Stimulated activated CD4-positive, alpha-beta T cell treated with anti-CD3 and anti-CD28 coated beads, Interleukin-12 subunit alpha, Interleukin-12 subunit beta, amount 100 ng/mL, for 24 hours (primary cell): ENCODE data around the gene BOK.
"Not testable (repeated sequence)": the region's sequence is repeated elsewhere in the genome, so short reads cannot be mapped to it uniquely, and the experiment has no call there.

Experiments
- DNase-seq, 2 experiments: peaks; one replicate each; pipeline ENCODE4 v3.0.0-alpha.2; 2020; ENCODE audit warnings: low read depth in 2 of 2

BOK gene

GRCh38 chr2:241555711-241556110, 2.8 kb upstream of the BOK start:
- no peak for DNase-seq

GRCh38 chr2:241556746-241557145, 1.8 kb upstream of the BOK start:
- no peak for DNase-seq

DNA sequence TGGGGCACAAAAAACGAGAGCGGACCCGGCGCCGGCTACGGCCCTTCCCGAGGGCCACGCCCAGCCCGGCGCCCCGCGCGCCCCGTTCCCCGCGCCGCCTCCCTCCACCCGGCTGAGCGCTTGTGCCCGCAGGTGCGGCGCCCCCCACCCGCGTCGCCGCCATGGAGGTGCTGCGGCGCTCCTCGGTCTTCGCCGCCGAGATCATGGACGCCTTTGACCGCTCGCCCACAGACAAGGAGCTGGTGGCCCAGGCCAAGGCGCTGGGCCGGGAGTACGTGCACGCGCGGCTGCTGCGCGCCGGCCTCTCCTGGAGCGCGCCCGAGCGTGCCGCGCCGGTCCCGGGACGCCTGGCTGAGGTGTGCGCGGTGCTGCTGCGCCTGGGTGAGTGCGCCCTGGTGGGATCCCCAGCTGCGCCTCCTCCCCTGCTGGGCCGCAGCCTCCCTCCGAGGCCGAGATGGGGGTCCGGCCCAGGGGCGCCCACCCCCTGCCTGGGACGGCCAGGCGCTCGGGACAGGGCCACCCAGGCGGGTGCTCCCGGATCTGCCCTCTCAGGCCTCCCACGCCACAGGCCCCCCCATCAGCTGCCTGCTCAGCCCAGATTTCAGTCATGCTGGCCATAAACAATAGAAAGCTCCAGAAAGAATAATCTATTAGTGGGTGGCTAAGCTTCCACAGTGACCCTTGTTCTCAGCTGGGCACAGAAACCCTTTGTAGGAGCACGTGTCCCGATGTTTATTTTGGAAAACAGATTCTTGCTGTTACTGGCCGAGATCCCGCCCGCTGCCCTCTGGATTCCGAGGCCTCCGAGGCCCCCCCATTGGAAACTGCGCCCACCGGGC, 997 bp downstream of the BOK start:
- DNase-seq, result no peak

DNA sequence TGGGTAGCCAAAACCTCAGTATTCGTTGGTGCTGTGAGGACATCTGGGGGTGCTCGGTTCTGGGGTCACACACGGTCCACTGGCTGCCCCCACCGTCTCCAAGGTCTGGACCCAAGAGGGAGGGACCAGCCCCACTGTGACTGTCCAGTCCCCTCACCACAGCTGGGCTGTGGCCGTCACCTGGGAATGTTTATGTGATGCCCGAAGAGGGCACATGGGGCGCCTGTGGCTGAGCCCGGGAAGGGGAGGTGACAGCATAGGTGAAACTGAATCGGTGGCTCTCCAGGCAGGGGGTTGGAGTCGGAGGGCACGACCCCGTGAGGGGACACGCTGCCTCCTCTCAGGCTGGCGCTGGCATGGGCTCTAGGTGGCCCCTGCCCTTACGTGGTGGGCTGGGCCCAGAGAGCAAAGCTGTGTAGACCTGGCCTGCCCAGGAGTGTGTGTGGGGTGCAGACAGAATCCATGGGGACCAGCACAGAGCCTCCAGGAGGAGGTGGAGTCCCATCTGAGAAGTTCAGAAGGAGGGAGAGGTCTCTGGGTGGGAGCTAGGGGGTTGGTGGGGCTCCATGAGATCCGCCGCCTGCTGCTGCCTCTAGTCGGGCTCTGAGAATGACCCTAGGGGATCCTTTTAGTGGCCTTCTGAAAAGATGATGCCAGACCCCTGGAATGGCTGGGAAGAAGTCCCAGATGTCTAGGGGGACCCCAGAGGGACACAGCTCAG, 1.8 kb downstream of the BOK start:
- no peak for DNase-seq

DNA sequence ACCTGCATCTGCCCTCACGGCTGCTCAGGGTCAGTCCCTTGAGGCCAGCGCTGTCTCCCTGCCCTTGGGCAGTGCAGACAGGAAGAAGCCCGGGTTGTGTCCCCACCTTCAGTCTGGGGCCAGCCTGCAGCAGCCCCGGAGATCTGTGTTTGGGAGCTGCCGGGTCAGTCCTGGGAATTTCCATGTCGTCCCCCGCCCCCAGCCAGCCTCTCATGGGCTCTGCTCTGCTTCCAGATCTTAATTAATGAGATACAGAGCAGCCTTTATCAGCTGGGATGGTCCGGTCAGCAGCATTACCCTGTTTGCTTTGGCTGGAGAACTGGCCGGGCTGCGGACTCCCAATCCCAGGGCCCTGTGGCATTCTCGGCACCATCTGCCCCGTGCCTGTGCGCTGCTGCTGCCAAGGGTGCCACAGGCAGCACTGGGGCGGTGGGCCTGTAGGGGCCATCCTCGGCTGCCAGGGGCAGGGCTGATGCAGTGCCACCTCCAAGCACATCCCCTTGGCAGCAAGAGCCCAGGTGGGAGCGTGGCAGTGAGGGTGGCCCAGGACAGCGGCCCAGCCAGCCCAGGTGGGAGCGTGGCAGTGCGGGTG, 2.4 kb downstream of the BOK start:
- DNase-seq, result no peak

DNA sequence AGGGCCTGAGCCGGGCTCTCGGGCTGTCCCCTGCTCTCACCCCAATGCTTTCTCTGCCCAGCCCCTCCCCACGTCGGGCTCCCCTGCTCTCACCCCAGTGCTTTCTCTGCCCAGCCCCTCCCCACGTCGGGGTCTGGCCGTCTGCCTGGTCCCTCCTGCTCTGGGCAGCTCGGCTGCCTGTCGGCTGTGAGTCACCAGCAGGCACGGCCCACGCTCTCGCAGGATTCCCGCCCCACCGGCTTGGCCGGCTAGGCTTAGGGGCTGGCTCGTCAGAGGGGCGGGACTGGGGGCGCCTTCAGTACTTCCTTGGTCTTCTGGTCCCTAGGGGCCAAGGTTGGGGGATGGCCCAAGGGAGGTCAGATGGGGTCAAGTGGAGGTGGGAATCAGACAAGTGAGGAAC, 3.3 kb downstream of the BOK start:
- DNase-seq, result no peak

- no peak for DNase-seq
Measured at GRCh38 chr2:241562269-241562891, 3.8 kb downstream of the BOK start.

DNA sequence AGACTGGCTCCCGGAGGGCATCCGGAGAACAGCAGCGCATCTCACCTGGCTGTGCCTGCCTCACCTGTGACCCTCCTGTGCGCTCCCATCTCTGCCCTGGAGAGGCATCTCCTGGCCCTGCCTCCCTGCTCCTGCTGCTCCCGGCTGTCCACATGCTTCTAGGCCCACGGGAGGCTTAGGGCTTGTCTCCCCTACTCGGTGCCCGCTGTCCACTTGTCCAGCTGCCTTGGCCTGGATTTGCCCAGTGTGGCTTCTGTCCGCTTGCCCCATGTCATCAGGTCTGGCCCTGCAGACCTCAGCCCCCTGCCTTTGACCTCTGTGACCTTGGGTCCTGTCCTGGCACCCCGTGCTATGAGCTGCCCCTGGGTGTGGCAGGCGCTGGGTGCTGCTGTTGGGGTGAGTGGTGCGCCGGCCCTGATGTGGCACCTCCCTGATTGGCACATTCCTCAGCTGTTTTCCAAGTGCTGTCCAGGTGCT, 4.5 kb downstream of the BOK start:
- no peak for DNase-seq

GRCh38 chr2:241563571-241563980, 5.0 kb downstream of the BOK start:
- no peak for DNase-seq

DNA sequence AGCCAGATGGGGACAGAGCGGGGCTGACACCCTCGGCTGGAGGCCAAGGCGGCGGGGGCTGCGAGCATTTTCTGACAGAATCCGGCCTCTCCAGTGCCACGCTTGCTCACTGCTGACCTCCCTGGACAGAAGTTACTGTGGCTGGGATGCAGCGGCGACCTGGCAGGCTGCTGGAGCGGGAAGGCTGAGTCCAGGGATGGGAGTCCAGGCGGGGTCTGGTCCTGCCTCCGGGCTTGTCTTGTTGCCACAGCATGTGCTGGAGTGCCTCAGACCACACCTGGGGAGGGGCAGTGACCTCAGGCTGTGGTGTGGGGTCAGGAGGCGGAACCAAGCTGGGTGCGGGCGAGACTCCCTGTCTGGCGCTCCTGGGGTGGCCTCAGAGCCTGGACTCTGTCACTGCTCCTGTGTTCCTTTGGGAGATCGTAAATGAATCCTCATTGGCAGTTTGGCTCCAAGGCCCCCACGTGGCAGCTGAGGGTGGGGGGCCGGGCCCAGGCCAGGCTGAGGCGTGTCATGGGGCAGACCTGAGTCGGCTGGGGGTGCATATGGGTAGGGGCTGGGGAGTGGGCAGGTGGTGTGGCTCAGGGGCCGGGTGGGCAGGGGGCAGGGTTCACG, 5.5 kb downstream of the BOK start:
- no peak for DNase-seq

GRCh38 chr2:241564596-241565410, 6.3 kb downstream of the BOK start:
- no peak for DNase-seq

DNA sequence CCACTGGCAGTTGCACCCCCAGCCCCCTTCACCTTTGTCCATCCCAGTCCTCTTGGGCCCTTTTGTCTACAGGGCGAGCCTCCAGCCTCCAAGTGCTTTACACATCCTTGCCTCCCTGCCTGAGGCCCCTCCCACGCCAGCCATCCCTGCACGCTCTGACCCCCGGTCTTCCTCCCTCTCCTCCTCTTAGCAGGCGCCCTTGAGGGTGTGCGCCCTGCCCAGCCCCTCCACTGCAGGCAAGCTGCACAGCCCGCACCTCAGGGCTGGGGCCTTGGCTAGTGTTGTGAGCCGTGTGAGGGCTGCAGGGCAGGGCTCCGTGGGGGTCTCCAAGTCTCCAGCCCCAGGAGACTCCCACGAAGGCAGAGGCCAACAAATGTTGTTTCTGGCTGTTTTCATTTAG, 6.9 kb downstream of the BOK start:
- no peak for DNase-seq

DNA sequence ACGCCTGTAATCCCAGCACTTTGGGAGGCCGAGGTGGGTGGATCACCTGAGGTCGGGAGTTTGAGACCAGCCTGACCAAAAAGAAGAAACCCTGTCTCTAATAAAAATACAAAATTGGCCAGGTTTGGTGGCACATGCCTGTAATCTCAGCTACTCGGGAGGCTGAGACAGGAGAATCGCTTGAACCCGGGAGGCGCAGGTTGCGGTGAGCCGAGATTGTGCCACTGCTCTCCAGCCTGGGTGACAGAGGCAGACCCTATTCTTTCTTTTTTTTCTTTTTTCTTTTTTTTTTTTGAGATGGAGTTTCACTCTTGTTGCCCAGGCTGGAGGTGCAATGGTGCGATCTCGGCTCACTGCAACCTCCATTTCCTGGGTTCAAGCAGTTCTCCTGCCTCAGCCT, 7.5 kb downstream of the BOK start:
- DNase-seq, result not testable (repeated sequence)

DNA sequence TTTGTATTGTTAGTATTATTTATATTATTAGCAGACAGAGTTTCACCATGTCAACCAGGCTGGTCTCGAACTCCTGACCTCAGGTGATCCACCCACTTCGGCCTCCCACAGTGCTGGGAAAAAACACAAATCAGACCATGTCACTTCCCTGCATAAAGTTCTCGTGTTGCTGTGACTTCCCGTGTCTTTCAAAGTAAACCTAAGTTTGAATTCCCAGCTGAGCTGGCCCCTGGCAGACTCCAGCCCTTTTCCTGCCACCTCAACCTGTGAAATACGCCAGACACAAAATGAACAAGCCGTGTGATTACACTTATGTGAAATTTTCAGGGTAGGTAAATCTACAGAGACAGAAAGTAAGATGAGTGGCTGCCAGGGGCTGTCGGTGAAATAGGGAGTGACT, 7.9 kb downstream of the BOK start:
- no peak for DNase-seq

DNA sequence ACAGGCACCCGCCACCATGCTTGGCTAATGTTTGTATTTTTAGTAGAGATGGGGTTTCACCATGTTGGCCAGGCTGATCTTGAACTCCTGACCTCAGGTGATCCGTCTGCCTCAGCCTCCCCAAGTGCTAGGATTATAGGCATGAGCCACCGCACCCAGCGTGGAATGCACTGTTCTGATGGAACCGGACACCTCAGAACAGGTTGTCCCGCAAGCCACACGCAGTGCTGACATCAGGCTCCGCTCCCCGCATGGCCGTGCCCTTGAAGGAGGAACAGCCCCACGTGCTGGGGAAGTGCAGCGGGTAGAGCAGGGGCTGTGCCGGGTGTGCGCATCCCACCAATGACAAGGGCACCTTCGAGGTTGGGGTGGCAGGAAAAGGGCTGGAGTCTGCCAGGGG, 8.7 kb downstream of the BOK start:
- DNase-seq, result not testable (repeated sequence)

- DNase-seq, result no peak
Measured at GRCh38 chr2:241567776-241568175, 9.2 kb downstream of the BOK start.

GRCh38 chr2:241568726-241569125, 10.2 kb downstream of the BOK start:
- no peak for DNase-seq

DNA sequence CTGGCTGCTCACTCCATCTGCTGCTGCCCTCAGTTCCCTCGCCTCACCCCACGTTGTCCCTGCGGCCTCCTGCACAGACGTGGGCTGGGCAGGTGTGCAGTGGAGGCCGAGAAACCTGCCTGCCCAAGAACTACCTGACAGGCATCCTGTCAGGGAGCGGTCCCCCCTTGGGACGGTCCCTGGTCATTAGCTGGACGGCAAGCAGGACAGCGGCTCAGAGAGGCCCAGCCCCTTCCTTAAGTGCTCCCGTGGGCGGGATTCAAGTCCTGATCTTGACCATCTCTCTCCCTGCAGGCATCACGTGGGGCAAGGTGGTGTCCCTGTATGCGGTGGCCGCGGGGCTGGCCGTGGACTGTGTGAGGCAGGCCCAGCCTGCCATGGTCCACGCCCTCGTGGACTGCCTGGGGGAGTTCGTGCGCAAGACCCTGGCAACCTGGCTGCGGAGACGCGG, 11.3 kb downstream of the BOK start:
- DNase-seq, result no peak

- DNase-seq, result no peak
Measured at GRCh38 chr2:241570961-241571581, 12.5 kb downstream of the BOK start.

DNA sequence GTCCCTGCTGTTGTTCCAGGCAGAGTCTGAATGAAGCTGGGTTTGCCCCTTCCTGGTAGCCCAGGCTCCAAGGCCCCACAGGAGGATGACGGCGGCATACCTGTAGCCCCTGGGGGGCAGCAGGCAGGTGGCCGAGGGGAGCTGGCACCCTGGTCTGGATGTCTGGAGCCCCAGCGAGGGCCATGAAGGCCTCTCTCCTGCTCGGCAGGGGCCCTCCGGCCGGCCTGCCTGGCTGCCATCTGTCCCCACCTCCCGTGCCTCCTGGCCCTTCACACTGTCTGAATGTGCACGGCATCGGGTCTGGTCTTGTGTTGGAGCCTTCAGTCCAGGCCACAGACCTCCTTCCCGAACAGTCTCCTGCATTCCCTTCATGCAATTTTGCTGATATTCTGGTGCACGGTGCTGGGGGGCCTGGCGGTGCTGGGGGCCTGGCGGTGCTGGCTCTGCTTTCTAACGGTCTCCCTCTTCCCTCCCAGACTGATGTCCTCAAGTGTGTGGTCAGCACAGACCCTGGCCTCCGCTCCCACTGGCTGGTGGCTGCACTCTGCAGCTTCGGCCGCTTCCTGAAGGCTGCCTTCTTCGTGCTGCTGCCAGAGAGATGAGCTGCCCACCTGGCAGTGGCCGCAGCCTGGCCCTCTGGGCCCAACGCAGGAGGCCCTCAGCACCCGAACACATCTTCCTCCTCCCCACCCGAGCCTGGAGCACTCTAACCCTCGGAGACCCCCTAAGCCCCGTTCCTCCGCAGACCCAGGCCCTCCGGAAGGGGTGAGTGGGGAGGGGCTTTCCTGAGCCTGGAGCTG, 13.5 kb downstream of the BOK start:
- no peak for DNase-seq
